ENCODE measurements around the gene TNRC18. TPM values are rescaled to one million over a fixed set of nuclear protein-coding genes. Genes with fewer than 3 reads are reported as not detected.

TNRC18 gene
- total and polyA plus RNA-seq, 9 of the 15 experiments (the other 6 are each of a cell fraction or from before 2014, with no cell fraction given): 0.03 to 43.2 (median 18.0) TPM

- TF ChIP-seq BMI1 (IDR thresholded peaks at IDR 0.05; ENCODE audit: low read length) (no peak), MEIS2 (IDR thresholded peaks at IDR 0.05; ENCODE audit: partially characterized antibody) (no peak), THRAP3 (IDR thresholded peaks at IDR 0.05; ENCODE audit: borderline replicate concordance) (no peak), ZFP30 (CRISPR knock-in tag; IDR thresholded peaks at IDR 0.05; ENCODE audit: borderline replicate concordance) (no peak), BRF1 (IDR thresholded peaks at IDR 0.05; ENCODE audit: borderline replicate concordance, extremely low read depth, insufficient read length) (no peak), SREBF2 (CRISPR knock-in tag; IDR thresholded peaks at IDR 0.05) (no peak), ATF1 (CRISPR knock-in tag; IDR thresholded peaks at IDR 0.05) (no peak), ATF1 (tag; IDR thresholded peaks at IDR 0.05) (no peak), SMARCE1 (IDR thresholded peaks at IDR 0.05) (no peak), NEUROD1 (IDR thresholded peaks at IDR 0.05; ENCODE audit: borderline replicate concordance, low read depth, low read length, partially characterized antibody) (no peak), ZNF24 (IDR thresholded peaks at IDR 0.05) (no peak), DPF2 (IDR thresholded peaks at IDR 0.05) (no peak), PML (IDR thresholded peaks at IDR 0.05; ENCODE audit: low read length) (no peak), MAFK (IDR thresholded peaks at IDR 0.05; ENCODE audit: low read length) (peak; percentile 59), TAL1 (IDR thresholded peaks at IDR 0.05) (no peak), SETDB1 (IDR thresholded peaks at IDR 0.05; ENCODE audit: low read length) (no peak), NR2F6 (CRISPR knock-in tag; IDR thresholded peaks at IDR 0.05) (no peak), CSDE1 (IDR thresholded peaks at IDR 0.05) (no peak), XRCC4 (IDR thresholded peaks at IDR 0.05; ENCODE audit: extremely low read depth, insufficient read depth, insufficient read length) (no peak), RBM17 (IDR thresholded peaks at IDR 0.05; ENCODE audit: borderline replicate concordance, low read depth, low read length) (no peak), MYC (IDR thresholded peaks at IDR 0.05; ENCODE audit: low read depth, low read length) (no peak), MYC (CRISPR knock-in tag; IDR thresholded peaks at IDR 0.05; ENCODE audit: borderline replicate concordance, low read depth) (peak; percentile 33; the same call in 1 of the 2 replicates), THAP7 (CRISPR knock-in tag; IDR thresholded peaks at IDR 0.05) (no peak), HDAC1 (IDR thresholded peaks at IDR 0.05) (peak in 1 of 2 experiments; percentile 54; a peak in 1 of 4 replicates), HNRNPLL (IDR thresholded peaks at IDR 0.05; ENCODE audit: low read depth, low read length, poor library complexity, severe bottlenecking) (no peak), KDM5B (IDR thresholded peaks at IDR 0.05; ENCODE audit: insufficient replicate concordance, low read depth, low read length) (no peak)
- TF ChIP-seq, protein P1, sequence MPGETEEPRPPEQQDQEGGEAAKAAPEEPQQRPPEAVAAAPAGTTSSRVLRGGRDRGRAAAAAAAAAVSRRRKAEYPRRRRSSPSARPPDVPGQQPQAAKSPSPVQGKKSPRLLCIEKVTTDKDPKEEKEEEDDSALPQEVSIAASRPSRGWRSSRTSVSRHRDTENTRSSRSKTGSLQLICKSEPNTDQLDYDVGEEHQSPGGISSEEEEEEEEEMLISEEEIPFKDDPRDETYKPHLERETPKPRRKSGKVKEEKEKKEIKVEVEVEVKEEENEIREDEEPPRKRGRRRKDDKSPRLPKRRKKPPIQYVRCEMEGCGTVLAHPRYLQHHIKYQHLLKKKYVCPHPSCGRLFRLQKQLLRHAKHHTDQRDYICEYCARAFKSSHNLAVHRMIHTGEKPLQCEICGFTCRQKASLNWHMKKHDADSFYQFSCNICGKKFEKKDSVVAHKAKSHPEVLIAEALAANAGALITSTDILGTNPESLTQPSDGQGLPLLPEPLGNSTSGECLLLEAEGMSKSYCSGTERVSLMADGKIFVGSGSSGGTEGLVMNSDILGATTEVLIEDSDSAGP (CRISPR knock-in tag; IDR thresholded peaks at IDR 0.05): no peak
- TF ChIP-seq, protein P2, sequence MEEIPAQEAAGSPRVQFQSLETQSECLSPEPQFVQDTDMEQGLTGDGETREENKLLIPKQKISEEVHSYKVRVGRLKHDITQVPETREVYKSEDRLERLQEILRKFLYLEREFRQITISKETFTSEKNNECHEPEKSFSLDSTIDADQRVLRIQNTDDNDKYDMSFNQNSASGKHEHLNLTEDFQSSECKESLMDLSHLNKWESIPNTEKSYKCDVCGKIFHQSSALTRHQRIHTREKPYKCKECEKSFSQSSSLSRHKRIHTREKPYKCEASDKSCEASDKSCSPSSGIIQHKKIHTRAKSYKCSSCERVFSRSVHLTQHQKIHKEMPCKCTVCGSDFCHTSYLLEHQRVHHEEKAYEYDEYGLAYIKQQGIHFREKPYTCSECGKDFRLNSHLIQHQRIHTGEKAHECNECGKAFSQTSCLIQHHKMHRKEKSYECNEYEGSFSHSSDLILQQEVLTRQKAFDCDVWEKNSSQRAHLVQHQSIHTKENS (CRISPR knock-in tag; IDR thresholded peaks at IDR 0.05): no peak
- TF ChIP-seq, protein P3, sequence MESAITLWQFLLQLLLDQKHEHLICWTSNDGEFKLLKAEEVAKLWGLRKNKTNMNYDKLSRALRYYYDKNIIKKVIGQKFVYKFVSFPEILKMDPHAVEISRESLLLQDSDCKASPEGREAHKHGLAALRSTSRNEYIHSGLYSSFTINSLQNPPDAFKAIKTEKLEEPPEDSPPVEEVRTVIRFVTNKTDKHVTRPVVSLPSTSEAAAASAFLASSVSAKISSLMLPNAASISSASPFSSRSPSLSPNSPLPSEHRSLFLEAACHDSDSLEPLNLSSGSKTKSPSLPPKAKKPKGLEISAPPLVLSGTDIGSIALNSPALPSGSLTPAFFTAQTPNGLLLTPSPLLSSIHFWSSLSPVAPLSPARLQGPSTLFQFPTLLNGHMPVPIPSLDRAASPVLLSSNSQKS (CRISPR knock-in tag; IDR thresholded peaks at IDR 0.05): no peak
These were observed 33.7 kb upstream of the TNRC18 start (continued) for GRCh38 chr7:5457245-5457735.
